HEK293 (cell line): ENCODE results near the gene MKLN1.

Source experiments
- CTCF ChIA-PET: fragments of 350-600 bp; formaldehyde crosslinking; extraction: SDS; loops from one replicate; lab custom pipeline; 2021; ENCODE audit warnings: antibody characterized with exemption; lab: Yijun Ruan, JAX
- POLR2A ChIA-PET: fragments of 300-600 bp; formaldehyde crosslinking; extraction: SDS; loops from one replicate; lab custom pipeline; 2020; ENCODE audit warnings: antibody characterized with exemption, inconsistent platforms; lab: Yijun Ruan, JAX
- H3K27ac ChIP-seq: fragments of 200-500 bp; sonication (Bioruptor generic); 2 replicates; pipeline ENCODE4 v1.5.1; 2014; ENCODE audit warnings: low read depth, low read length, control low read depth, inconsistent platforms; ENCODE audit errors: extremely low read depth
- H3K36me3 ChIP-seq, 2 experiments: fragments of 200-500 bp in 1 of 2; sonication (Bioruptor generic) in 1 of 2; 1 replicate in 1 of 2; 2 replicates in 1 of 2; pipeline ENCODE4 v1.5.1; 2014 to 2017; ENCODE audit warnings: inconsistent platforms in 2 of 2, low read length in 2 of 2; ENCODE audit not compliant: control insufficient read depth in 2 of 2, insufficient read depth in 1 of 2
- H3K4me1 ChIP-seq: fragments of 200-500 bp; sonication (Bioruptor generic); 2 replicates; pipeline ENCODE4 v1.5.1; 2014; ENCODE audit warnings: mild to moderate bottlenecking, low read length, inconsistent platforms; ENCODE audit not compliant: control insufficient read depth, insufficient read depth
- H3K4me3 ChIP-seq: 2 replicates; pipeline ENCODE4 v1.5.1; 2011; ENCODE audit warnings: low read depth, mild to moderate bottlenecking, control low read depth, low read length, moderate library complexity
- H3K9me3 ChIP-seq: fragments of 200-500 bp; sonication (Bioruptor generic); 2 replicates; pipeline ENCODE4 v1.5.1; 2014; ENCODE audit warnings: low read depth, low read length, inconsistent platforms; ENCODE audit not compliant: control insufficient read depth, insufficient read depth
- GLI2 ChIP-seq: fragments of 450-650 bp; formaldehyde crosslinking; IDR thresholded peaks from 2 replicates; pipeline ENCODE4; 2017; ENCODE audit warnings: missing biosample characterization, missing genetic modification characterization, low read depth, borderline replicate concordance
- KLF1 ChIP-seq: fragments of 450-650 bp; formaldehyde crosslinking; IDR thresholded peaks from 2 replicates; pipeline ENCODE4 v1.5.1; 2016; ENCODE audit warnings: missing biosample characterization, missing genetic modification characterization
- KLF8 ChIP-seq: fragments of 450-650 bp; formaldehyde crosslinking; IDR thresholded peaks from 2 replicates; pipeline ENCODE4 v1.5.1; 2016; ENCODE audit warnings: missing biosample characterization, missing genetic modification characterization
- WT1 ChIP-seq: fragments of 450-650 bp; formaldehyde crosslinking; IDR thresholded peaks from 2 replicates; pipeline ENCODE4 v1.5.1; 2016; ENCODE audit warnings: missing biosample characterization, missing genetic modification characterization
- YY1 ChIP-seq: fragments of 450-650 bp; formaldehyde crosslinking; IDR thresholded peaks from 2 replicates; pipeline ENCODE4 v1.5.1; 2018; ENCODE audit warnings: missing biosample characterization, missing genetic modification characterization
- ZBTB44 ChIP-seq: fragments of 450-650 bp; IDR thresholded peaks from 2 replicates; pipeline ENCODE4 v1.5.1; 2018; ENCODE audit warnings: missing biosample characterization, mild to moderate bottlenecking, missing genetic modification characterization
- ZBTB7A ChIP-seq: fragments of 450-650 bp; formaldehyde crosslinking; IDR thresholded peaks from 2 replicates; pipeline ENCODE4 v1.5.1; 2016; ENCODE audit warnings: low read depth, missing biosample characterization, missing genetic modification characterization
- ZEB2 ChIP-seq: fragments of 450-650 bp; formaldehyde crosslinking; IDR thresholded peaks from 2 replicates; pipeline ENCODE4 v1.5.1; 2016; ENCODE audit warnings: missing biosample characterization, missing genetic modification characterization
- ZNF10 ChIP-seq: fragments of 450-650 bp; formaldehyde crosslinking; IDR thresholded peaks from 2 replicates; pipeline ENCODE4 v1.5.1; 2017; ENCODE audit warnings: missing biosample characterization, missing genetic modification characterization
- ZNF146 ChIP-seq: fragments of 450-650 bp; formaldehyde crosslinking; IDR thresholded peaks from 2 replicates; pipeline ENCODE4 v1.5.1; 2016; ENCODE audit warnings: missing biosample characterization, missing genetic modification characterization
- ZNF174 ChIP-seq: fragments of 450-650 bp; formaldehyde crosslinking; IDR thresholded peaks from 2 replicates; pipeline ENCODE4 v1.5.0; 2017; ENCODE audit warnings: missing biosample characterization, mild to moderate bottlenecking, missing genetic modification characterization
- ZNF18 ChIP-seq: fragments of 450-650 bp; formaldehyde crosslinking; IDR thresholded peaks from 2 replicates; pipeline ENCODE4 v1.5.1; 2016; ENCODE audit warnings: missing biosample characterization, missing genetic modification characterization
- ZNF202 ChIP-seq: fragments of 450-650 bp; formaldehyde crosslinking; IDR thresholded peaks from 2 replicates; pipeline ENCODE4 v1.5.1; 2016; ENCODE audit warnings: missing biosample characterization, missing genetic modification characterization, borderline replicate concordance
- ZNF214 ChIP-seq: fragments of 450-650 bp; formaldehyde crosslinking; IDR thresholded peaks from 2 replicates; pipeline ENCODE4 v1.5.1; 2017; ENCODE audit warnings: missing biosample characterization, mild to moderate bottlenecking, missing genetic modification characterization, borderline replicate concordance
- ZNF426 ChIP-seq: fragments of 450-650 bp; formaldehyde crosslinking; IDR thresholded peaks from 2 replicates; pipeline ENCODE4 v1.5.1; 2017; ENCODE audit warnings: missing biosample characterization, missing genetic modification characterization, mild to moderate bottlenecking, inconsistent platforms, moderate library complexity
- ZNF580 ChIP-seq: fragments of 450-650 bp; formaldehyde crosslinking; IDR thresholded peaks from 2 replicates; pipeline ENCODE4 v1.5.1; 2016; ENCODE audit warnings: missing biosample characterization, missing genetic modification characterization
- ZNF791 ChIP-seq: fragments of 450-650 bp; formaldehyde crosslinking; IDR thresholded peaks from 2 replicates; pipeline ENCODE4 v1.5.1; 2016; ENCODE audit warnings: missing biosample characterization, missing genetic modification characterization
- TF ChIP-seq, protein P1 (sequence below): fragments of 450-650 bp; formaldehyde crosslinking; IDR thresholded peaks from 2 replicates; pipeline ENCODE4 v1.5.1; 2016; ENCODE audit warnings: missing biosample characterization, missing genetic modification characterization
- TF ChIP-seq, protein P2 (sequence below): fragments of 450-650 bp; formaldehyde crosslinking; IDR thresholded peaks from 2 replicates; pipeline ENCODE4 v1.5.1; 2017; ENCODE audit warnings: missing biosample characterization, missing genetic modification characterization
- TF ChIP-seq, protein P3 (sequence below): fragments of 450-650 bp; formaldehyde crosslinking; IDR thresholded peaks from 2 replicates; pipeline ENCODE4 v1.5.1; 2017; ENCODE audit warnings: missing biosample characterization, missing genetic modification characterization

Gene MKLN1

DNA sequence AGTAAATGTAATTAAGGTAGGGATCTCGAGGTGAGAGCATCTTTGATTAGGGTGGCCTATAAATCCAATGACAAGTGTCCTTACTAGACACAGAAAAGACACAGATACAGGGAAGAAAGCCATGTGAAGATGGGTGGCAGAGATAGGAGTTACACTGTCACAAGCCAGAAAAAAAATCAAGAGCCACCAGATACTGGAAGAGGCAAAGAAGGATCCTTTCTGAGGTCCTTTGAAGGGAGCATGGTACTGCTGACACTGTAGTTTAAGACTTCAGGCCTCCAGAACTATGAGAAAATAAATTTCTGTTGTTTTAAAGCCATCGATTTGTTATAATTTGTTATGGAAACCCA is 56.6 kb downstream of the MKLN1 start:
- Histone ChIP-seq H3K4me1 (peaks cover 4% of the 10 kb centered on the region; the same call in 1 of the 2 replicates), H3K27ac (no peak overlapping the region), H3K4me3 (no peak overlapping the region), H3K36me3 (no peaks in the 10 kb centered on the region; a peak in 1 of 3 replicates), H3K9me3 (no peaks in the 10 kb centered on the region)
- no peak for TF ChIP-seq KLF8 (tag by site-specific recombination)
- no peak for TF ChIP-seq ZBTB44 (tag by site-specific recombination)
- no peak for TF ChIP-seq ZNF202
- POLR2A ChIA-PET: no interaction called here
- CTCF ChIA-PET: no interaction called here

- POLR2A ChIA-PET: no interaction called here
- CTCF ChIA-PET: no interaction called here
- Histone ChIP-seq H3K27ac (no peak overlapping the region), H3K36me3 (no peaks in the 10 kb centered on the region; a peak in 1 of 3 replicates), H3K4me3 (no peak overlapping the region), H3K4me1 (peaks cover 4% of the 10 kb centered on the region; the same call in 1 of the 2 replicates), H3K9me3 (no peaks in the 10 kb centered on the region)
- TF ChIP-seq, protein P1, sequence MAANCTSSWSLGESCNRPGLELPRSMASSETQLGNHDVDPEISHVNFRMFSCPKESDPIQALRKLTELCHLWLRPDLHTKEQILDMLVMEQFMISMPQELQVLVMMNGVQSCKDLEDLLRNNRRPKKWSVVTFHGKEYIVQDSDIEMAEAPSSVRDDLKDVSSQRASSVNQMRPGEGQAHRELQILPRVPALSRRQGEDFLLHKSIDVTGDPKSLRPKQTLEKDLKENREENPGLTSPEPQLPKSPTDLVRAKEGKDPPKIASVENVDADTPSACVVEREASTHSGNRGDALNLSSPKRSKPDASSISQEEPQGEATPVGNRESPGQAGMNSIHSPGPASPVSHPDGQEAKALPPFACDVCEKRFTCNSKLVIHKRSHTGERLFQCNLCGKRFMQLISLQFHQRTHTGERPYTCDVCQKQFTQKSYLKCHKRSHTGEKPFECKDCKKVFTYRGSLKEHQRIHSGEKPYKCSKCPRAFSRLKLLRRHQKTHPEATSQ (tag by site-specific recombination): no peak
- TF ChIP-seq KLF1 (tag by site-specific recombination): no peak
- no peak for TF ChIP-seq ZBTB7A (tag by site-specific recombination)
- TF ChIP-seq, protein P2, sequence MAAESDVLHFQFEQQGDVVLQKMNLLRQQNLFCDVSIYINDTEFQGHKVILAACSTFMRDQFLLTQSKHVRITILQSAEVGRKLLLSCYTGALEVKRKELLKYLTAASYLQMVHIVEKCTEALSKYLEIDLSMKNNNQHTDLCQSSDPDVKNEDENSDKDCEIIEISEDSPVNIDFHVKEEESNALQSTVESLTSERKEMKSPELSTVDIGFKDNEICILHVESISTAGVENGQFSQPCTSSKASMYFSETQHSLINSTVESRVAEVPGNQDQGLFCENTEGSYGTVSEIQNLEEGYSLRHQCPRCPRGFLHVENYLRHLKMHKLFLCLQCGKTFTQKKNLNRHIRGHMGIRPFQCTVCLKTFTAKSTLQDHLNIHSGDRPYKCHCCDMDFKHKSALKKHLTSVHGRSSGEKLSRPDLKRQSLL (tag by site-specific recombination): no peak
- peak; percentile 95 for TF ChIP-seq ZNF10
Measured at GRCh38 chr7:131385039-131385605, 57.4 kb downstream of the MKLN1 start.

GRCh38 chr7:131388126-131388525 is 60.5 kb downstream of the MKLN1 start:
- H3K27ac ChIP-seq: no peak overlapping the region
- H3K9me3 ChIP-seq: no peaks in the 10 kb centered on the region
- POLR2A ChIA-PET: no interaction called here
- CTCF ChIA-PET: no interaction called here
- H3K4me1 ChIP-seq: peaks cover 4% of the 10 kb centered on the region; the same call in 1 of the 2 replicates
- H3K4me3 ChIP-seq: no peak overlapping the region
- TF ChIP-seq GLI2 (tag by site-specific recombination) (no peak), ZNF18 (tag by site-specific recombination) (no peak), ZNF426 (tag by site-specific recombination) (no peak), ZNF791 (no peak)
- H3K36me3 ChIP-seq: no peaks in the 10 kb centered on the region

- ChIA-PET CTCF (interaction anchor here (0.6 kb wide), 1 partner anchor 558 kb away, joined by 3 read pairs; no protein-coding TSS in a partner anchor), POLR2A (no interaction called here)
- Histone ChIP-seq H3K27ac (no peak overlapping the region), H3K4me3 (no peak overlapping the region), H3K4me1 (peaks cover 4% of the 10 kb centered on the region; the same call in 1 of the 2 replicates), H3K9me3 (no peaks in the 10 kb centered on the region), H3K36me3 (no peaks in the 10 kb centered on the region)
- TF ChIP-seq WT1 (tag by site-specific recombination): no peak
- no peak for TF ChIP-seq YY1 (tag by site-specific recombination)
- TF ChIP-seq ZNF146 (tag by site-specific recombination): no peak
- TF ChIP-seq ZEB2 (tag by site-specific recombination): no peak
- no peak for TF ChIP-seq ZNF580
- no peak for TF ChIP-seq ZNF214 (tag by site-specific recombination)
- TF ChIP-seq, protein P3, sequence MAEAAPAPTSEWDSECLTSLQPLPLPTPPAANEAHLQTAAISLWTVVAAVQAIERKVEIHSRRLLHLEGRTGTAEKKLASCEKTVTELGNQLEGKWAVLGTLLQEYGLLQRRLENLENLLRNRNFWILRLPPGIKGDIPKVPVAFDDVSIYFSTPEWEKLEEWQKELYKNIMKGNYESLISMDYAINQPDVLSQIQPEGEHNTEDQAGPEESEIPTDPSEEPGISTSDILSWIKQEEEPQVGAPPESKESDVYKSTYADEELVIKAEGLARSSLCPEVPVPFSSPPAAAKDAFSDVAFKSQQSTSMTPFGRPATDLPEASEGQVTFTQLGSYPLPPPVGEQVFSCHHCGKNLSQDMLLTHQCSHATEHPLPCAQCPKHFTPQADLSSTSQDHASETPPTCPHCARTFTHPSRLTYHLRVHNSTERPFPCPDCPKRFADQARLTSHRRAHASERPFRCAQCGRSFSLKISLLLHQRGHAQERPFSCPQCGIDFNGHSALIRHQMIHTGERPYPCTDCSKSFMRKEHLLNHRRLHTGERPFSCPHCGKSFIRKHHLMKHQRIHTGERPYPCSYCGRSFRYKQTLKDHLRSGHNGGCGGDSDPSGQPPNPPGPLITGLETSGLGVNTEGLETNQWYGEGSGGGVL (tag by site-specific recombination): no peak
- TF ChIP-seq ZNF174: no peak
Measured at GRCh38 chr7:131390275-131390674, 62.6 kb downstream of the MKLN1 start.
